HT1080 (cell line): ENCODE measurements around the gene HNRNPAB. TPM values are rescaled to one million over a fixed set of nuclear protein-coding genes. Genes with fewer than 3 reads are reported as not detected.
"Not testable (repeated sequence)": the region's sequence is repeated elsewhere in the genome, so short reads cannot be mapped to it uniquely, and the experiment has no call there.

ENCODE experiments used
- DNase-seq: peaks from one replicate; pipeline ENCODE4 v3.0.0-alpha.2; 2015; ENCODE audit warnings: low read depth
- total RNA-seq: library from RNA; depleted of rRNA; stranded (reverse); fragments of >200 nt; shearing (Covaris generic); gene quantifications from 2 replicates; pipeline ENCODE4 v1.2.3, GENCODE V29; 2014; rRNA removed

The HNRNPAB gene
- total RNA-seq, 1 experiment from 2014 or later, result 170 TPM

- DNase-seq, result no peak
Observed at GRCh38 chr5:178241688-178242231, 37.4 kb downstream of the HNRNPAB start.

- DNase-seq, result no peak
Observed at GRCh38 chr5:178242416-178242815, 38.1 kb downstream of the HNRNPAB start.

GRCh38 chr5:178244576-178244975, 40.2 kb downstream of the HNRNPAB start:
- peak; percentile 23 for DNase-seq

GRCh38 chr5:178245389-178245788, 41.1 kb downstream of the HNRNPAB start:
- DNase-seq, result no peak

- DNase-seq, result no peak
Observed at GRCh38 chr5:178246624-178247279, 42.4 kb downstream of the HNRNPAB start.

GRCh38 chr5:178247481-178248456, 43.4 kb downstream of the HNRNPAB start:
- no peak for DNase-seq

GRCh38 chr5:178248750-178249149, 44.4 kb downstream of the HNRNPAB start:
- no peak for DNase-seq

- DNase-seq, result peak; percentile 24
Observed at GRCh38 chr5:178249191-178249989, 45.1 kb downstream of the HNRNPAB start.

- DNase-seq, result no peak
Observed at GRCh38 chr5:178250263-178250662, 45.9 kb downstream of the HNRNPAB start.

GRCh38 chr5:178252258-178252657, 47.9 kb downstream of the HNRNPAB start:
- no peak for DNase-seq

GRCh38 chr5:178253632-178254031, 49.3 kb downstream of the HNRNPAB start:
- DNase-seq, result not testable (repeated sequence)

GRCh38 chr5:178256746-178257145, 52.4 kb downstream of the HNRNPAB start:
- DNase-seq, result no peak

- no peak for DNase-seq
Observed at GRCh38 chr5:178257650-178258049, 53.3 kb downstream of the HNRNPAB start.

GRCh38 chr5:178259623-178260536, 55.5 kb downstream of the HNRNPAB start:
- no peak for DNase-seq

Other genes with a start within 250 kb of the HNRNPAB start
- gene PROP1, start 208.3 kb upstream of the HNRNPAB start, total RNA-seq, result not detected in 2 replicates
- 0.03 and 0.08 TPM in 2 replicates for gene N4BP3, start 91.0 kb upstream of the HNRNPAB start, total RNA-seq
- gene RMND5B, start 73.5 kb upstream of the HNRNPAB start, total RNA-seq, result 23.0 and 24.4 TPM in 2 replicates
- 521 and 563 TPM in 2 replicates for gene NHP2, start 50.6 kb upstream of the HNRNPAB start, total RNA-seq
- gene GMCL2, start 17.2 kb upstream of the HNRNPAB start, total RNA-seq, result not detected in 2 replicates
- gene PHYKPL, start 28.3 kb downstream of the HNRNPAB start, total RNA-seq, result 11.8 and 12.8 TPM in 2 replicates